HL-60/S4 treated with phorbol 12-myristate 13-acetate at 8.2 ng/mL for 4 days and 3 days (cell line): ENCODE results near the gene TTC36.
"Not testable (repeated sequence)": the region's sequence is repeated elsewhere in the genome, so short reads cannot be mapped to it uniquely, and the experiment has no call there.

ENCODE experiments used
- in situ Hi-C: fragments of 300-500 bp; cut with MboI; formaldehyde crosslinking; loops from 2 replicates; pipeline ENCODE4 v1.15.0; 2022; ENCODE audit warnings: low sequenced_read_pairs

TTC36 gene

DNA sequence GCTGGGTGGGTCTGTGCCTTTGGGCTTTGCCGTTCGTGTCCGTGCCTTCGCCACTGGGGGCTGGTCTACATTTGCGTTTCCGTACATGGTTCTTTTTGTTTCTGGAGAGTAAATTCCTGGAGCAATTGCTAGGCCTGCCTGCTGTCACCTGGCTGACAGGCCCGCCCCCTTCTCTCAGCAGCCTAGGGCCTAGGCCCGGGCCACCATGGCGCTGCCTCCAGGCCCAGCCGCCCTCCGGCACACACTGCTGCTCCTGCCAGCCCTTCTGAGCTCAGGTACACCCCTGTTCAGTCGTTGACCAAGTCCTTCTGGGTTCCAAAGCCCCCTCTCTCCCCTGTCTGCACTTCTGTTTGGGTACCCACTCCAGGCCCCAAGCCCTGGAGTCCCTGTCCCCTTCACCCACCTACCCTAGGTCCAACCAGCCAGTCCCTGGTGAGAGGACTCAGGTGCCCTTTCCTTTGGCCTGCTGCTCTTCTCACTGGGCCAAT, 4.4 kb downstream of the TTC36 start:
- in situ Hi-C loops, result no loop called here

DNA sequence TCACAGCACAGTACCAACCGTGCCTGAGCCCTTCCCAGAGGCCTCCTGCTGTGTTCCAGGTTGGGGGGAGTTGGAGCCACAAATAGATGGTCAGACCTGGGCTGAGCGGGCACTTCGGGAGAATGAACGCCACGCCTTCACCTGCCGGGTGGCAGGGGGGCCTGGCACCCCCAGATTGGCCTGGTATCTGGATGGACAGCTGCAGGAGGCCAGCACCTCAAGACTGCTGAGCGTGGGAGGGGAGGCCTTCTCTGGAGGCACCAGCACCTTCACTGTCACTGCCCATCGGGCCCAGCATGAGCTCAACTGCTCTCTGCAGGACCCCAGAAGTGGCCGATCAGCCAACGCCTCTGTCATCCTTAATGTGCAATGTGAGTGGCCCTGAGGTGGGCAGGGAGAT, 4.8 kb downstream of the TTC36 start:
- in situ Hi-C loops, result no loop called here

DNA sequence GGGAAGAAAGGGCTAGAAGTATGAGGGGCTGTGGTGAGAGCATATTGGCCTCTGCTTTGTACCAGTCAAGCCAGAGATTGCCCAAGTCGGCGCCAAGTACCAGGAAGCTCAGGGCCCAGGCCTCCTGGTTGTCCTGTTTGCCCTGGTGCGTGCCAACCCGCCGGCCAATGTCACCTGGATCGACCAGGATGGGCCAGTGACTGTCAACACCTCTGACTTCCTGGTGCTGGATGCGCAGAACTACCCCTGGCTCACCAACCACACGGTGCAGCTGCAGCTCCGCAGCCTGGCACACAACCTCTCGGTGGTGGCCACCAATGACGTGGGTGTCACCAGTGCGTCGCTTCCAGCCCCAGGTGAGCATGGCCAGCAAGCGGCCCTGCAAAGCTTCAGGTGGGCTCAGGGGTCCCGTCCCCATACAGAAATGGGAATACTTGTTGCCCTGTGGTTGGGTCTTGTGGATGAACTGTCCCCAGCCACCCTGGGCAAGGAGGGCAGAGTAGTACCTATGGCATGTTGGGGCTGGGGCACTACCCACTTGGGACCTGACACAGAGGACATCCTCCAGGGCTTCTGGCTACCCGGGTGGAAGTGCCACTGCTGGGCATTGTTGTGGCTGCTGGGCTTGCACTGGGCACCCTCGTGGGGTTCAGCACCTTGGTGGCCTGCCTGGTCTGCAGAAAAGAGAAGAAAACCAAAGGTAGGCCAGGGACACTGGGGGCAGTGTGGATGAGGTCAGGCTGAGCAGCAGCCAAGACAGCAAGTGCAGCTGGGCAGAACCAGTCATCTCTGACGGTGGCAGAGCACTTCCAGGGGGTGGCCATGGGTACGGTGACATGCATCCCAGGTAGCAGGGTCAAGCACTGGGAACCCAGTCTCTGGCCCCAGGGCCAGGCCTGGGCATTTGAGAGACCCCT, 5.8 kb downstream of the TTC36 start:
- in situ Hi-C loops, result no loop called here

DNA sequence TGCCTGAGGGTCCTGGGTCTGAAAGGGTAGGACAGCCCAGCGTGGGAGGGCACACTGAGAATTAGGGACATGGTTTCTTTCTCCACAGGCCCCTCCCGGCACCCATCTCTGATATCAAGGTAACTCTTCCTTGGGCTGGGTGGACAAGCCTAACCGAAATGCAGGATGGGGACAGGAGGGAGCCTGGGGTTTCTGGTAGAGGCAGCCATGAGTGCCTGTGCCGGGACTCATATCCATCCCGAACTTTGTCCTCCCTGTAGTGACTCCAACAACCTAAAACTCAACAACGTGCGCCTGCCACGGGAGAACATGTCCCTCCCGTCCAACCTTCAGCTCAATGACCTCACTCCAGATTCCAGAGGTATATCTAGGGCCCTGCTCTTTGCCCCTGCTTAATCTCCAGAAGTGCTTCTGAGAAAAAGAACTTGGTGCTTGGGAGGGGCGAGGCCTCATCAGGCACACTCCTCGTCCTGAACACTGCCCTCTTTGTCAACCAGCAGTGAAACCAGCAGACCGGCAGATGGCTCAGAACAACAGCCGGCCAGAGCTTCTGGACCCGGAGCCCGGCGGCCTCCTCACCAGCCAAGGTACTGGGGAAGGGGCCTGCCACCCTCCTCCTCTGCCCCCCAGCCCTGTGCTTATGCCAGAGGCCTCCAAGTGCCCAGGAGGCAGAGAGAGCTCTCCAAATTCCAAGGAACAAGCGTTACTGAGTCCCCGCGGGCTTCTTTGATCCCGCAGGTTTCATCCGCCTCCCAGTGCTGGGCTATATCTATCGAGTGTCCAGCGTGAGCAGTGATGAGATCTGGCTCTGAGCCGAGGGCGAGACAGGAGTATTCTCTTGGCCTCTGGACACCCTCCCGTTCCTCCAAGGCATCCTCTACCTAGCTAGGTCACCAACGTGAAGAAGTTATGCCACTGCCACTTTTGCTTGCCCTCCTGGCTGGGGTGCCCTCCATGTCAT, 6.8 kb downstream of the TTC36 start:
- in situ Hi-C loops, result no loop called here

DNA sequence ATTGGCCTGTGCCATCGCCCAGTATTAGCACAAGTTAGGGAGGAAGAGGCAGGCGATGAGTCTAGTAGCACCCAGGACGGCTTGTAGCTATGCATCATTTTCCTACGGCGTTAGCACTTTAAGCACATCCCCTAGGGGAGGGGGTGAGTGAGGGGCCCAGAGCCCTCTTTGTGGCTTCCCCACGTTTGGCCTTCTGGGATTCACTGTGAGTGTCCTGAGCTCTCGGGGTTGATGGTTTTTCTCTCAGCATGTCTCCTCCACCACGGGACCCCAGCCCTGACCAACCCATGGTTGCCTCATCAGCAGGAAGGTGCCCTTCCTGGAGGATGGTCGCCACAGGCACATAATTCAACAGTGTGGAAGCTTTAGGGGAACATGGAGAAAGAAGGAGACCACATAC, 8.0 kb downstream of the TTC36 start:
- in situ Hi-C loops, result no loop called here

DNA sequence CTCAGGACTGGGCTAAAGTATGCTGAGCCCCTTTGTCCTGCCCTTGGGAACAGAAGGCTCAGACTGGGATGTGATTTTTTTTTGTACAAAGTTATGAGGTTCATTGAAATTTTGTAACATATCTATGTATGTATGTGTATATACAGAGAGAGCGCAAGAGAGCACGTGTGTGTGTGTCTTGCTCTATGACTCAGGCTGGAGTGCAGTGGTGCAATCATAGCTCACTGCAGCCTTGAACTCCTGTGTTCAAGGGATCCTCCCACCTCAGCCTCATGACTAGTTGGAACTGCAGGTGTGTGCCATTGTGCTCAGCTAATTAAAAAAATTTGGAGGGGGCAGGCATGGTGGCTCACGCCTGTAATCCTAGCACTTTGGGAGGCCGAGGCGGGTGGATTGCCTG, 9.5 kb downstream of the TTC36 start:
- in situ Hi-C loops, result no loop called here

DNA sequence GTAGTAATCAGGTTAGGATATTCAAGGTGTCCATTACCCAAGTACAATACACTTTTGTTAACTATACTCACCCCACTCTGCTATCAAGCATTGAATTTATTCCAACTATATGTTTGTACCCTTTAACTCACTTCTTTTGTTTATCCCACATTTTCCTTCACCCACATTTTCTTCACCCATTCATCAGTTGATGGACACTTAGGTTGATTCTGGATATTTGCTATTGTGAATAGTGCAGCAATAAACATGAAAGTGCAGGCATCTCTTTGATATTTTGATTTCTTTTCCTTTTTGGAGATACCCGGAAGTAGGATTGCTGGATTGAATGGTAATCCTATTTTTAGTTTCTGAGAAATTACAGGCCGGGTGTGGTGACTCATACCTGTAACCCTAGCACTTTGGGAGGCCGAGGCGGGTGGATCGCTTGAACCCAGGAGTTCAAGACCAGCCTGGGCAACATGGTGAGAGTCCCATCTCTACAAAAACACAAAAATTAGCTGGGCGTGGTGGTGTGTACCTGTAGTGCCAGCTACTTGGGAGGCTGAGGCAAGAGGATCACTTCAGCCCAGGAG, 10.2 kb downstream of the TTC36 start:
- in situ Hi-C loops, result no loop called here

DNA sequence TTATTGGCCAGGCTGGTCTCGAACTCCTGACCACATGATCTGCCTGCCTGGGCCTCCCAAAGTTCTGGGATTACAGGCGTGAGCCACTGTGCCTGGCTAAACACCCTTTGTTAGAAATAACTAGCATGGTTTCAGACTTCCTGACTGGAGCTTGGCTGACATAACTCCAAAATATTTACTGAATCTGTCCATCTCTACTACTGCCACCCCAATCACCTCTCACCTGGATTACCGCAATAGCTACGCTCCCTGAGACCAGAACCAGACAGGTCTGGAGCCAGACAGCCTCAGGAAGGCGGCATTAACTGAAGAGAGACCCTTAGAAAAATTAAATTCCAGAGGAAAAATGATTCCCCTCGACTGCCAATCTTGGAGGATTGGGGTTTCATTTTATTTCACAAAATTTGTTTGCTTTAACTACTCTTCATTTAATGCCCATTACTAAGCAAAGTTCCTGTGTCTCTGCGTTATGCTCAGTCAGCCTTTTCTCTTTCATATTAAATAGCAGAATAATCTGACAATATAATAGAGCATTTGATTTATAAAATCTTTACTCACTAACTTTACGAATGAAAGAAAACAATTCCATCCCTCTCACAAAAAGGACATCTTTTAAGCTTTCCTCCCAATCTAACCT, 16.9 kb downstream of the TTC36 start:
- in situ Hi-C loops, result no loop called here

DNA sequence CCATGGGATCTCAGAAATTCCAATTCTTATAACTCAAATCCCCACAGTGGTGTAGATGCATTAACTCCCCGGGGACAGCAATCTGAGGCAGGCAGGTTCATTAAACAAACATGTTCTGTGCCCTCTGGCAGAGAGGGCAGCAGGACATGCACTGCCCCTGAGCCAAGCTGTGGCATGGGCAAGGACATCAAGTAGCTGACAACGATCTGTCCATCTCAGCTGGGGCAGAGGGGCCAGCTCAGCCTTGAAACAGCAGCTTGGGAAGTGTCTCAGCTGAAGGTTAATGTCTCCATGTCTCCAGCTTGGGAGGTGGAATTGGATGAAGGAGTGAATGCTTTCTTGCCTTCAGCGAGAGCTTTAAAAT, 17.4 kb downstream of the TTC36 start:
- in situ Hi-C loops, result no loop called here

DNA sequence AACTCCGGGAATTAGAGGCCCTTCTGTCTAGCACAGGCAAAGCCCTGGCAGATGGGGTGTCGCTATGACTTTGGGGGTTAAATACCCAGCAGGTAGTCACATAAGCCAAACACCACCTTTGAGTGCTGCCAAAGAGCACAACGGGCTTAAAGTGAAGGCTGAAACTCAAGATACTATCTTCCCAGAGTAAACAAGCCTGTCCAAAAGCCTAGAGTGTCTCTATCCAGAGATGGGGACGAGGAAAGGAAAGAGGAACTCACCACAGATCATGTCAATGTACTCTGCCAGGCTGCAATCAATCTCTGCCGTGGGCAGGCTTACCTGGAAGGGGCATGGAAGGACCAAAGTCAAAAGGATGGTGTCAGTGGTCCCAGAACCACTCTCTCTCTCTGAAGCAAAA, 18.3 kb downstream of the TTC36 start:
- in situ Hi-C loops, result no loop called here

DNA sequence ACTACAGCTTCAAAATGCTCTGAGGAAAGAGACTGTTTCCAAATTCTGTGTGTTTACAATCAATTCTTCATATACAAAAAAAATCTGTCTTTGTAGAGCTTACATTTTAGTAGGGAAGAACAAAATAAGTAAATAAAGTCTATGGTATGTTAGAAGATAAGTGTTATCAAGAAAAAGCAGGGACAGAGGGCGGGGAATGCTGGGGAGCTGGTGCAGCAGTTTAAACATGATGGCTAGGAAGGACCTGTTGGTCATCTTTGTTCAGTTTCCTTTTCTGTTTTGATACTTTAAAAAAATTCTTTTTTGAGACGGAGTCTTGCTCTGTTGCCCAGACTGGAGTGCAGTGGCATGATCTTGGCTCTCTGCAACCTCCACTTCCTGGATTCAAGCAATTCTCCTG, 19.9 kb downstream of the TTC36 start:
- in situ Hi-C loops, result no loop called here

DNA sequence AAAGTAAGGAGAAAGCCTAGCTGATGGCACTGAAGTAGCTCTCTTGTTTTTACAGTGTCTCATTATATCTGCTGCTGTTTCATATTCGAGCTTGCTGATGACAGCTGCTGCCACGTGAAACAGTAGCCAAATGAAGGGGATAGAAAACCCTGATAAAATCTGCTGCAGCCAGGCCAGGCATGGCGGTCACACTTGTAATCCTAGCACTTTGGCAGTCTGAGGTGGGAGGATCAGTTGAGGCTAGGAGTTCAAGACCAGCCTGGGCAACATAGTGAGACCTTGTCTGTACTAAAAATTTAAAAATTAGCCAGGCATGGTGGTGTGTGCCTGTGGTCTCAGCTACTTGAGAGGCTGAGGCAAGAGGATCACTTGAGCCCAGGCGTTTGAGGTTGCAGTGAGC, 25.1 kb downstream of the TTC36 start:
- in situ Hi-C loops, result no loop called here

DNA sequence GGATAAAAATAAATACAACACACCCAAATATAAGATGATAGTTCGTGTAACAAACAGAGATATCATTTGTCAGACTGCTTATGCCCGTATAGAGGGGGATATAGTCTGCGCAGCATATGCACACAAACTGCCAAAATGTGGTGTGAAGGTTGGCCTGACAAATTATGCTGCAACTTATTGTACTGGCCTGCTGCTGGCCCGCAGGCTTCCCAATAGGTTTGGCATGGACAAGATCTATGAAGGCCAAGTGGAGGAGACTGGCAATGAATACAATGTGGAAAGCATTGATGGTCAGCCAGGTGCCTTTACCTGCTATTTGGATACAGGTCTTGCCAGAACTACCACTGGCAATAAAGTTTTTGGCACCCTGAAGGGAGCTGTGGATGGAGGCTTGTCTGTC, 33.5 kb downstream of the TTC36 start:
- in situ Hi-C loops, result no loop called here

DNA sequence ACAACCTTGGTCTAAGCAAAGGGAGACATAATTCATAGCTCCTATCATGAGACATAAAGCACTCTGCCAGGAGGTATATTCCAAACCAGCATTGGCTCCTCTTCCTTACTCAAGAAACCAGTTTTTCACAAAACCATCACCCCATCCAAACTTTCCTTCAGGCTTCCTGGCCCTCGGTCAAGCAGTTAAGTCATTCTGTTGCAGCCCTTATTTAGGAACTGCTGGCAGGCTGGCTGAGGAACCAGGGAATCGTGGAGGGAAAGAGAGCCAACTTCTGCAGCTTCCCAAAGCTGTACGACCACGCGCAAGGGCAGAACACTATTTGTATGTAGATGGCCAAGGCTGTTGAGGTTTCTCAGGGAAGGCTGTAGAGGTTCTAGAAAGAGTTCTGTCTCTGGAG, 37.8 kb downstream of the TTC36 start:
- in situ Hi-C loops, result no loop called here

DNA sequence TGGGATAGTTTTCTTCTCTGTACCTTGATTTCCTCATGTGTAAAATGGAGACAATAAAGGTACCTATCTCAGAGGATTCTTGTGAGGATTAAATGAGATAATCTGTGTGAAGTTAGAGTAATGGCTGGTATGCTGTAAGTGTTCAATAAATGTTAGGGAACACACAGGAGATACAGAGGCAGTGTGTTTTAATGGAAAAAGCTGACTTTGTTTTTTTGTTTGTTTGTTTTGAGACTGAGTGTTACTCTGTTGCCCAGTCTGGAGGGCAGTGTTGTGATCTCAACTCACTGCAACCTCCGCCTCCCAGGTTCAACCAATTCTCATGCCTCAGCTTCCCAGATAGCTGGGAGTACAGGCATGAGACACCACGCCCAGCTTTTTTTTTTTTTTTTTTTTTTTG, 42.4 kb downstream of the TTC36 start:
- in situ Hi-C loops, result no loop called here

DNA sequence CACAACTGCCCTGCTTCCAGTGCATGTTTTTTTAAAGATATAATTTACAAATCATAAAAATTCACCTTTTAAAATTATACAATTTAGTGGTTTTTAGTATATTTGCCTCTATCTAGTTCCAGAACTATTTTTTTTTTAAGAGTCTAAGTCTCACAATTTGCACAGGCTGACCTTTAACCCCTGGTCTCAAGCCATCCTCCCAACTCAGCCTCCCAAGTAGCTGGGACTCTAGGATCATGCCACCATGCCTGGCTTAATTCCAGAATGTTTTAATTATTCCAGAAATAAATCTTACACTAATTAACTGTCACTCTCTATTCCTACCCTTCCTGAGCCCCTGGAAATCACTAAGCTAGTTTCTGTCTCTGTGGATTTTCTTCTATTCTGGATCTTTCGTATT, 43.5 kb downstream of the TTC36 start:
- in situ Hi-C loops, result no loop called here

DNA sequence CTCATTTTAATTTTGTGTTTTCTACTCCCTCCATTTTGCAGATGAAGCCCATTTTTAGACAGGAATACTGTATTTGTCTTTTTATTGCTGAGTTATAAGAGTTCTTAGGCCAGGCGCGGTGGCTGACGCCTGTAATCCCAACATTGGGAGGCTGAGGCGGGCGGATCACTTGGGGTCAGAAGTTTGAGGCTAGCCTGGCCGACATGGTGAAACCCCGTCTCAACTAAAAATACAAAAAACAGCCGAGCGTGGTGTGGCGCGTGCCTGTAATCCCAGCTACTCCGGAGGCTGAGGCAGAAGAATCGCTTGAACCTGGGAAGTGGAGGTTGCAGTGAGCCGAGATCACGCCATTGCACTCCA, 44.4 kb downstream of the TTC36 start:
- in situ Hi-C loops, result not testable (repeated sequence)

DNA sequence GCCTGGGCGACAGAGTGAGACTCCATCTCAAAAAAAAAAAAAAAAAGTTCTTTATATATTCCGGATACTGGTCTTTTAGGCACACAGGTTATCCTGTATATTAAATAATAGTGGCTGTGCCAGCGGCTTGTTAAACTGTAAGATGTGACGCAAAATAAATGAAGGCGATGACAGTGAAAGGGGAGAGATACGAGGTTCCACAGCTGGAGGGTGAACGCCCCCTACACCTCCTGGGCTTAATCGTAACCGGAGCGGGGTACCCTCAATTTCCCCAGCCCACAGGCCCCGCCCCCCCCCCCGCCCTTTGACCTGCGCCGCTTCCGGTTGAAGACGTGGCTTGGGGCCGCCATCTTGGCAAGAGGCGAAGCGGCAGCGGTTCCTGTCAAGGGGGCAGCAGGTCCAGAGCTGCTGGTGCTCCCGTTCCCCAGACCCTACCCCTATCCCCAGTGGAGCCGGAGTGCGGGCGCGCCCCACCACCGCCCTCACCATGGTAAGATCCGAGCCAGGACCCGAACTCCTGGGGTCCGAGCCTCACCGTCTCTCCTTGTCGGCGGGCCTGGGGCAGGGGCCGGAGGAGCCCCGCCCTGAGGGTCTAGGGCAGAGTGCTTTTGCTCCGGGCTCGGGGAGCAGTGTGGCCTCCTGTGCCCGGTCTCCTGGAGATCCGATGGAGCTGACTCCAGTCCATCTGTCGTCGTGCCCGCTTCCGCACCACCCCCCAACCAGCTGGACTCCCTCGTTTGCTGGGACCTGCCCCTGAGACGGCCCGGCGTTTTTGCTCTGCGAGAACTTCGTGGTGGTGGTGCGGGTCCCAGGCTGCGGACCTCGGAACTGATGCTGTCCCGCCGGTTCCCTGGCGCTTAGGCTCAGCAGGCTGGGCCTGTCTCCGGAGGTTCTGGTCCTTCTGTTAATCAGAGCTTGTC, 45.0 kb downstream of the TTC36 start, which contains the start of gene ARCN1:
TSS of gene ARCN1 (plus strand) at position 349 of the 920 bp plus-strand sequence. CDS start at position 488, 139 bp downstream.
- in situ Hi-C loops, result no loop called here

DNA sequence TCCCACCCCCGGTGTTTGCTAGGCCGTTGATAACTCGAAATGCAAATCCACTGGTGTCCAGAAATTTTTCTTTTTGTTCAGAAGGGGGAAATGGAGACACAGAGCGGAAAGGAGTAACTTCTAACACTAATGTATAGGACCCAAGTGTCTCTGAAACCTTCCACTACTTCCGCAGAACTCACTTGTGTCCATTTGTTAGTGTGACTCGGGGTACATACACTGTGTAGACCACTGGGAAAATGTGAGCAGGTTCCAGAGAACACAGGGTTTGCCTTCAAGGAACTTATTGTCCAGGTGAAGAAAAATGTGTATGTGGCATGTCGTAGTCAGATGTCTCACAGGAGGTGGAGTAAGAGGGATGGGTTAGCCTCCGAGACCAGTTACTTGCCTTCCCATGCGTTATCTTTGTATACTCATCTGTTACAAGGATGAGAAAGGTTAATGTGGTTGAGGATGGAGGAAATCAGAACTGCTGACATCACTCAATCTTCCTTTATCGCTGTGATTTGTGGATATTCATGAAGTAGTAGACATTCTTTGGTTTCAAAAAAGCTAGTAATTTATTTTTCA, 45.8 kb downstream of the TTC36 start:
- in situ Hi-C loops, result no loop called here
